Measurements from ENCODE around the gene SPHK2.
"Not testable (repeated sequence)": the region's sequence is repeated elsewhere in the genome, so short reads cannot be mapped to it uniquely, and the experiment has no call there.

The SPHK2 gene

DNA sequence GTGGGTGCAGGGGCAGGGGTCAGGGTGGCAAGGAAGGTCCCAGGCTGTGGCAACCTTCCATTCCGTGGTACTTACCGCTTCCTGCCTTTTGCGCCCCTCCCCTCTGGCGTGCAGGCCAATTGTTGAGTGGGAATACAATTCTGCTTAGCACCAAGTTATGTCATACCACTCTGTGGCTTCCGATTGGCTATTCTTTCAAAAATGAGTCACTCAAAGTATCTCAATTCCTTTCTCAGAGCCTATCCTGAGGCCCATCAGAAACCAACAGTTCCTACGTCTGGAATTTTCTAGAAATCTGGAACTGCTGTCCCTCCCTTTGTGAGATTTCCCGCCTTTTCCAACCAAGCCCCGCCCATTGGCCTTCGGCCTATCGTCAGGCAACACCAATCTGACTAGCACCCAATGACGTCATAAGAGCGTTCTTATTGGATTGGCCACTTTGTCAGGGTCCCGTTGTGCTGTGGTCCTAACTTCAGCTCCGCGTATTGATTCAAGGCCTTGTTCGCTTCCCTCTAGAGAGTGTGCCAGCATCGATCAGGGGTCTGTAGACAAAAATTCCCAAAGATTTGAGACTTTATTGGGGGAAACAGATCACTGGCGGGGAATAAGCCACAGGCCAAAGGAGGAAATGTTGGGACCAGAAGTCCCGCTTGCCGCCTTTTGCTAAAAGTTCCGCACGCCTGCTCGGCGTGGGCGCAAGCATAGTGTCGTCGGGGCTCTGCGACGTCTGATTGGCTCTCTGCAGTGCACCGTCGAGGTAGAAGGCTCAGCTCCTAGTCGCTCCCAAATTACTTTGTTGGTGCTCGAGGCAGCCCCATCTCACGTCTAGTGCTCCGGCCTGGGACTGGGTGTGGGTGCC, 41.8 kb downstream of the SPHK2 start:
- peak; percentile 83 for DNase-seq

GRCh38 chr19:48661711-48662090, 42.4 kb downstream of the SPHK2 start:
- no peak for DNase-seq

DNA sequence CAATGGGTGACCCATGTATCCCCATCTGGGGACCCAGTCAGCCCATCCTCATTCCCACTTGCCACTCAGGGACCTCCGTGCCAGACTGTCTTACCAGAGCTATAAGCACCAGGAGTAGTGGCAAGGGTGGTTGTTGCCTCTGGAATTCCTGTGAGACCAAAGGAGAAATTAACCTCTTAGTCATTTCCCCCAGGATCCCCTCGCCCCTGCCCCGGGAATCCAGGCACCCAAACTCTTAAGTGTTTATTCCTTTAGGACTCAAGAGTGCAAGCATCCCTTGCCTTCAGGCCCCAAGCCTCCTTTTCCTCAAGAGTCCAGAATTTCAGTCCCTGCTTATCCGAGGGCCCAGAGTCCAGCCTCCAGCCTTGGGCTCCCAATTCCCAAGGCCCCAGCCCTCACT, 44.4 kb downstream of the SPHK2 start:
- DNase-seq = no peak

GRCh38 chr19:48664476-48664875, 45.2 kb downstream of the SPHK2 start:
- DNase-seq = no peak

DNA sequence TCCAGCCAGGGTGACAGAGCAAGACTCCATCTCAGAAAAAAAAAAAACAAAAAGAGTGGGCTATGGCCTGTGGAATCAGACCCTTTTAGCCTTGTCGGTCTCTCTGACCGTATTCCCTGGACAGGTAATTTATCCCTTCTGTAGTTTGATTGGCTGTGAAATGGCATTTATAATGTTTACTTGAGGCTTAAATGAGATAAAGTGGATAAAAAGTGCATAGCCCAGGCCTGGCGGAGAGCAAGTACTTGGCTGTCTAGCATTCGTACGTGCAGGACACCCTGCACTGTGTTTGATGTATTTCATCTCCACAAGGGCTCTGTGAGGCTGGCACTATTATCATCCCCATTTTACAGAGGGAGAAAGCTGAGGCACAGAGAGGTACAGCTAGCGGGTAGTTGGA, 46.5 kb downstream of the SPHK2 start:
- no peak for DNase-seq

DNA sequence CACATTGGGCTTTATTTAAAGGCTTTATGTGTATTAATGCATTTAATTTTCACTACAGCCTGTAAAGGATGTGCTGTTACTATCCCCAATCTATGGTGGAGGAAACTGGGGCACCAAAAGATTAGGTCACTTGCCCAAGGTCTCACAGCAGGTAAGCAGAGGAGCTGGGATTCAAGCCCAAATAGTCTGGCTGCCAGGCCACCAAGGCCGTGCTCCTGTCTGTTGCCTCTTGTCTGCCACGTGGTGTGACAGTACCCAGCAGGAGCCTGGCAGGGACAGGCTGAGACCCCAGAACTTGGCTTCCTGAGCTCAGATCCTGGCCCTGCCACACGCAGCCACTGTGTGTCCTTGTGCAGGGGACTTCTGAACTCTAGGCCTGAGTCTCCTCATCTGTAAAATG, 49.0 kb downstream of the SPHK2 start:
- DNase-seq = no peak

DNA sequence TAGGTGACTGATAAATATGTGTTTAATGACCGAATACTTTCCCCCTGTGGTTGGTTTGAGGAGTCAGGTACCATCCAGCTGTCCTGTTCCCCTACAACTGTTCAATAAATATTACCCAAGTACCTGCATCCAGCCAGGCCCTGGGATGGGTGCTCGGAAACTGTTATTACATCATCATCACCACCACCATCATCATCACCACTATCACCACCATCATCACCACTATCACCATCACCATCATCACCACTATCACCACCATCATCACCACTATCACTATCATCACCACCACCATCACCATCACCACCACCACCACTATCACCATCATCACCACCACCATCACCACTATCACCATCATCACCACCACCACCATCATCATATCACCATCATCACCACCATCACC, 49.5 kb downstream of the SPHK2 start:
- no peak for DNase-seq

DNA sequence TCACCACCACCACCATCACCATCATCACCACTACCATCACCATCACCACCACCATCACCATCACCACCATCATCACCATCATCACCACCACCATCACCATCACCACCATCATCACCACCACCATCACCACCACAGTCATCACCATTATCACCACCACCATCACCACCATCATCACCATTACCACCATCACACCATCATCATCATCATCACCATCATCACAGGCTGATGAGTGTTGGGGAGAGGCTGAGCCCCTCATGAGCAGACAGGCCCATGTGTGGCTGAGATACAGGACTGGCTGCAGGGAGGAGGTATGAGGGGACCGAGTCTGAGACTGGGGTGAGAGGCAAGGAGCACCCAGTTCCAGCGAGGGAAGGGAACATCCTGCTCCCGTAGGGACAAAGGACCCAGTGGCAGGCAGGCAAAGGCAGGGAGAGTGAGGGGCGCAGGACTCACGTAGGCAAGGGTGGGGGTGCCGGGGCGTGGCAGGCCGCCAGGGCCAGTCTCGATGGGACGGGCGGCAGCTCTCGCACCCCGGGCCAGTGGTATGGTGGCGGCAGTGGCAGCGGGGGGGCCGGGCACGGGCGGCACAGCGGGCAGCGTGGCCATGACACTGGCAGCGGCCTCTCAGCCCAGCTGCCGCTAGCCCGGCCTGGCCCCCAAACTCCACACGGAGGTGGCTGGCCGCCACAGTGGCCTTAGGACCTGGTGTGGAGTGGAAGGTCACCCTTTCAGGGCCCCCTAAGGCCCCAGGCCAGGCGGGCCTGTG, 50.8 kb downstream of the SPHK2 start:
- DNase-seq = no peak

DNA sequence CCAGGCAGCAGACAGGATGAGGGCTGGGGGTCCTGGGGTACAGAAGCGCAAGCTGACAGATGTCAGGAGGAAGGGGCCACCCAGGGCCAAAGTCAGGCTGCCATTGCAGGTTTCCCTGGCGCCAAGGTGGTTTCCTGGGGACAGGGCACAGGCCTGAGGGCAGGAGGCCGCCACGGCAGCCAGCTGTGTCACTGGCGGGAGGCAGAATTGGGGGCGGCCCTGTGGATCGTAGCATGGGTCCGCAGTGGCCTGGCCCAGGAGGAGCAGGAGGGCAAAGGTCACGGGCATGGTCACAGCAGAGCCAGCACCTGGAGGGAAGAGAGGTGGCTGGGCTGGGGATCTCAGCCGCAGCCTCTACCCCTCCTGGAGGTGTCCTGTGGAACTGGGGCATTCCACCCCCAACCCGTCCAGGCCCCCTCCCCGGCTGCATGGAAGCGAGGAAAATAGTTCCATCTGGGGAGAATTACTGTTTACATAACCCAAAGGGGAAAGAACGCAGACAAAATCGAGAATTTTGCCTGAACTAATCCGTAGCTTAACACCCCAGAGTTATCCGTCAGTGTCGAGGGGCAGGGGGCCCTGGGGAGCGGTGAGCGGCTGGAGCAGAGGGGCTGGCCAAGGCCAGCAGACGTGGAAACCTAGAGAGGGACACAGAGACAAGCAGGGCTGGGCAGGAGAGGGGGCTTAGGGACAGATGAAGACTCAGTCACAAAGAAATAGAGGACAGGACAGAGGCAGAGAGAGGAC, 51.6 kb downstream of the SPHK2 start:
- no peak for DNase-seq

- DNase-seq = no peak
These were observed 52.2 kb downstream of the SPHK2 start for GRCh38 chr19:48671446-48671995.

GRCh38 chr19:48672994-48673393, 53.7 kb downstream of the SPHK2 start, which contains the start of gene NTN5:
NTN5 (minus strand) TSS chr19:48673017; CDS start chr19:48670986, 2,031 bp downstream.
- no peak for DNase-seq

GRCh38 chr19:48673436-48674100, 54.3 kb downstream of the SPHK2 start:
- no peak for DNase-seq

GRCh38 chr19:48674216-48674809, 55.0 kb downstream of the SPHK2 start:
- no peak for DNase-seq

- DNase-seq = peak; percentile 74
These were observed 55.9 kb downstream of the SPHK2 start for GRCh38 chr19:48674921-48675824.

- DNase-seq = no peak
These were observed 57.2 kb downstream of the SPHK2 start for GRCh38 chr19:48676487-48676886.

GRCh38 chr19:48676887-48677286, 57.6 kb downstream of the SPHK2 start:
- no peak for DNase-seq

- DNase-seq = no peak
These were observed 58.9 kb downstream of the SPHK2 start for GRCh38 chr19:48678201-48678600.

GRCh38 chr19:48680006-48680405, 60.7 kb downstream of the SPHK2 start:
- DNase-seq = not testable (repeated sequence)
